A549 (cell line): Measurements from ENCODE around the gene ADAMTSL3. TPM values are rescaled to one million over a fixed set of nuclear protein-coding genes. Genes with fewer than 3 reads are reported as not detected.
"Not testable (repeated sequence)": the region's sequence is repeated elsewhere in the genome, so short reads cannot be mapped to it uniquely, and the experiment has no call there.

Experiments
- ATAC-seq, 2 experiments: fragments of 200-7000 bp in 1 of 2; fragments of >200 bp in 1 of 2; cut with Nextera tagmentation in 1 of 2; cut with Tn5 transposase in 1 of 2; 3 replicates each; pipeline versions ENCODE4 v1.8.0 to v1.9.1; 2018 to 2020; ENCODE audit warnings: mild to moderate bottlenecking in 1 of 2, moderate library complexity in 1 of 2
- CTCF ChIA-PET: fragments of 300-600 bp; sonication (Branson Sonifier 250); formaldehyde crosslinking; extraction: SDS; loops from one replicate; lab custom pipeline; 2021; ENCODE audit warnings: antibody characterized with exemption, inconsistent platforms; lab: Yijun Ruan, JAX
- POLR2A ChIA-PET: fragments of 350-600 bp; formaldehyde crosslinking; extraction: SDS; loops from one replicate; lab custom pipeline; 2021; ENCODE audit warnings: antibody characterized with exemption, inconsistent platforms; lab: Yijun Ruan, JAX
- DNase-seq, 2 experiments: peaks; one replicate each; pipeline versions ENCODE4 v3.0.0 to v3.0.0-alpha.2; 2011 to 2016; ENCODE audit warnings: low read depth in 1 of 2, low spot score in 1 of 2
- FAIRE-seq: peaks from 2 replicates; lab custom pipeline; 2011; peaks lifted over from hg19 to GRCh38; lab: Jason Lieb, UNC
- H3K27ac ChIP-seq, 2 experiments: fragments of >200 bp; sonication (Bioruptor Twin); formaldehyde crosslinking; 3 replicates each; pipeline ENCODE4 v1.5.1; 2016 to 2017
- H3K4me1 ChIP-seq: fragments of >200 bp; sonication (Bioruptor Twin); formaldehyde crosslinking; 3 replicates; pipeline ENCODE4 v1.6.1; 2016
- H3K4me2 ChIP-seq: fragments of >200 bp; sonication (Bioruptor Twin); formaldehyde crosslinking; 3 replicates; pipeline ENCODE4 v1.6.1; 2016
- H3K4me3 ChIP-seq: fragments of >200 bp; sonication (Bioruptor Twin); formaldehyde crosslinking; 3 replicates; pipeline ENCODE4 v1.5.1; 2016
- H3K9me3 ChIP-seq: fragments of >200 bp; sonication (Bioruptor Twin); formaldehyde crosslinking; 3 replicates; pipeline ENCODE4 v1.6.1; 2016
- CBX2 ChIP-seq: fragments of 200-600 bp; sonication (generic); IDR thresholded peaks from 2 replicates; pipeline ENCODE4 v1.6.1; 2016; ENCODE audit warnings: low read depth, mild to moderate bottlenecking, borderline replicate concordance
- CEBPB ChIP-seq, 2 experiments: fragments of >200 bp in 1 of 2; sonication (Bioruptor Twin) in 1 of 2; formaldehyde crosslinking in 1 of 2; IDR thresholded peaks; 2 replicates each; pipeline ENCODE4 v1.6.1; 2012 to 2016
- CHD4 ChIP-seq: fragments of 200-600 bp; sonication (generic); IDR thresholded peaks from 2 replicates; pipeline ENCODE4 v1.6.1; 2016; ENCODE audit warnings: antibody characterized with exemption, mild to moderate bottlenecking, borderline replicate concordance
- EHF ChIP-seq: fragments of 250-450 bp; sonication (Bioruptor Pico); IDR thresholded peaks from 2 replicates; pipeline ENCODE4 v1.5.0; 2020; ENCODE audit warnings: mild to moderate bottlenecking
- EP300 ChIP-seq, 2 experiments: fragments of >200 bp; sonication (Bioruptor Twin); formaldehyde crosslinking; IDR thresholded peaks; 2 replicates in 1 of 2; 3 replicates in 1 of 2; pipeline ENCODE4 v1.6.1; 2016 to 2017
- FOSB ChIP-seq: fragments of 250-450 bp; sonication (Bioruptor Pico); IDR thresholded peaks from 2 replicates; pipeline ENCODE4 v1.5.0; 2020; ENCODE audit warnings: mild to moderate bottlenecking, moderate library complexity
- FOXS1 ChIP-seq: fragments of 250-450 bp; sonication (Bioruptor Pico); IDR thresholded peaks from 2 replicates; pipeline ENCODE4 v1.5.0; 2020; ENCODE audit warnings: mild to moderate bottlenecking, moderate library complexity
- HEYL ChIP-seq: fragments of 250-450 bp; sonication (Bioruptor Pico); IDR thresholded peaks from 2 replicates; pipeline ENCODE4 v1.8.0; 2021; ENCODE audit warnings: mild to moderate bottlenecking, moderate library complexity
- JUN ChIP-seq, 2 experiments: fragments of >200 bp; sonication (Bioruptor Twin); formaldehyde crosslinking; IDR thresholded peaks; 2 replicates in 1 of 2; 3 replicates in 1 of 2; pipeline ENCODE4 v1.6.1; 2016 to 2017
- JUNB ChIP-seq: fragments of >200 bp; sonication (Bioruptor Twin); formaldehyde crosslinking; IDR thresholded peaks from 2 replicates; pipeline ENCODE4 v1.6.1; 2016
- KDM5A ChIP-seq: fragments of 200-600 bp; sonication (generic); IDR thresholded peaks from 2 replicates; pipeline ENCODE4 v1.6.1; 2016; ENCODE audit warnings: antibody characterized with exemption, mild to moderate bottlenecking
- MAFK ChIP-seq: fragments of 450-650 bp; IDR thresholded peaks from 2 replicates; pipeline ENCODE4 v1.6.1; 2014; ENCODE audit not compliant: partially characterized antibody
- NFE2L2 ChIP-seq: fragments of 150-350 bp; conservative IDR thresholded peaks from 2 replicates; pipeline ENCODE4 v1.6.1; 2014; ENCODE audit warnings: low read length
- NR3C1 ChIP-seq: fragments of >200 bp; sonication (Bioruptor Twin); formaldehyde crosslinking; IDR thresholded peaks from 3 replicates; pipeline ENCODE4 v1.6.1; 2017
- RARB ChIP-seq: fragments of 250-450 bp; sonication (Bioruptor Pico); IDR thresholded peaks from 2 replicates; pipeline ENCODE4 v1.8.0; 2021; ENCODE audit warnings: mild to moderate bottlenecking, moderate library complexity
- RFX5 ChIP-seq: fragments of 450-650 bp; IDR thresholded peaks from 2 replicates; pipeline ENCODE4 v1.7.1; 2014; ENCODE audit warnings: antibody characterized with exemption, mild to moderate bottlenecking, moderate library complexity
- SMC3 ChIP-seq: fragments of >200 bp; sonication (Bioruptor Twin); formaldehyde crosslinking; IDR thresholded peaks from 3 replicates; pipeline ENCODE4 v1.6.1; 2018; ENCODE audit warnings: inconsistent platforms
- ZFP36 ChIP-seq: fragments of 450-650 bp; IDR thresholded peaks from 2 replicates; pipeline ENCODE4 v1.6.1; 2014; ENCODE audit warnings: borderline replicate concordance; ENCODE audit not compliant: partially characterized antibody
- WGBS: methylation state at CpG from one replicate; pipeline ENCODE4 v1.1.6; 2017; ENCODE audit errors: missing lambda C conversion rate; 5-methylcytosine and 5-hydroxymethylcytosine counted together
- polyA plus RNA-seq, 4 experiments: library from polyadenylated mRNA; depleted of rRNA in 3 of 4; stranded (reverse); fragments of >200 nt; fragmentation: RNase III in 1 of 4; extraction: RNeasy Plus Mini Kit Qiagen cat#74134 plus additional on column Dnase treatment in 1 of 4; gene quantifications; 2 replicates in 3 of 4; 3 replicates in 1 of 4; pipeline ENCODE4 v1.2.3, GENCODE V29; 2011 to 2017
- TF ChIP-seq, protein P1 (sequence below): IDR thresholded peaks from 2 replicates; pipeline ENCODE4 v1.6.1; 2012; ENCODE audit warnings: low read depth, borderline replicate concordance
- TF ChIP-seq, protein P2 (sequence below): fragments of 450-650 bp; IDR thresholded peaks from 2 replicates; pipeline ENCODE4 v1.6.1; 2014; ENCODE audit warnings: antibody characterized with exemption
- TF ChIP-seq, protein P3 (sequence below): fragments of 200-600 bp; sonication (generic); IDR thresholded peaks from 2 replicates; pipeline ENCODE4 v1.6.1; 2016; ENCODE audit warnings: antibody characterized with exemption, mild to moderate bottlenecking, moderate library complexity
- TF ChIP-seq, protein P4 (sequence below): fragments of 250-450 bp; sonication (Bioruptor Pico); IDR thresholded peaks from 2 replicates; pipeline ENCODE4 v1.5.0; 2020; ENCODE audit warnings: low read depth, mild to moderate bottlenecking, moderate library complexity

Gene ADAMTSL3
- polyA plus RNA-seq, 2 of the 4 experiments (the other 2 are of a cell fraction) = 0.22 to 0.25 TPM

DNA sequence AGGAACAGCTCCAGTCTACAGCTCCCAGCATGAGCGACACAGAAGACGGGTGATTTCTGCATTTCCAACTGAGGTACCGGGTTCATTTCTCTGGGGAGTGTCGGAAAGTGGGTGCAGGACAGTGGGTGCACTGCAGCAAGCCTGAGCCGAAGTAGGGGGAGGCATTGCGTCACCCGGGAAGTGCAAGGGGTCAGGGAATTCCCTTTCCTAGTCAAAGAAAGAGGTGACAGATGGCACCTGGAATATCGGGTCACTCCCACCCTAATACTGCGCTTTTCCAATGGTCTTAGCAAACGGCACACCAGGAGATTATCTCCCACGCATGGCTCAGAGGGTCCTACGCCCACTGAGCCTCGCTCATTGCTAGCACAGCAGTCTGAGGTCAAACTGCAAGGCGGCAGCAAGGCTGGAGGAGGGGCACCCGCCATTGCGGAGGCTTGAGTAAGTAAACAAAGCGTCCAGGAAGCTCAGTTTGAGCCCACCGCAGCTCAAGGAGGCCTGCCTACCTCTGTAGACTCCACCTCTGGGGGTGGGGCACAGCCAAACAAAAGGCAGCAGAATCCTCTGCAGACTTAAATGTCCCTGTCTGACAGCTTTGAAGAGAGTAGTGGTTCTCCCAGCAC is 388.6 kb downstream of the ADAMTSL3 start:
- 20% methylated on average over 18 of the region's 18 CpGs for WGBS
- FAIRE-seq, ATAC-seq, H3K4me1 ChIP-seq, POLR2A ChIA-PET, H3K9me3 ChIP-seq: not testable (repeated sequence)
- DNase-seq = peak in 1 of 2 experiments; percentile 3
- TF ChIP-seq CEBPB (IDR thresholded peaks at IDR 0.05) = 0 out of 4 replicates have a peak, but pooled peaks of 1 of the 2 experiments have one; percentile 23
- TF ChIP-seq, all 56 proteins: peak for 1; not testable (repeated sequence) for 55
- H3K4me2 ChIP-seq = peak overlapping the region; percentile 52; the same call in 2 of the 3 replicates
- H3K4me3 ChIP-seq = peak overlapping the region; percentile 33
- 0 out of 6 replicates have a peak overlapping the region, but pooled peaks of 1 of the 2 experiments have one; percentile 36 for H3K27ac ChIP-seq
- CTCF ChIA-PET = not testable (repeated sequence)

DNA sequence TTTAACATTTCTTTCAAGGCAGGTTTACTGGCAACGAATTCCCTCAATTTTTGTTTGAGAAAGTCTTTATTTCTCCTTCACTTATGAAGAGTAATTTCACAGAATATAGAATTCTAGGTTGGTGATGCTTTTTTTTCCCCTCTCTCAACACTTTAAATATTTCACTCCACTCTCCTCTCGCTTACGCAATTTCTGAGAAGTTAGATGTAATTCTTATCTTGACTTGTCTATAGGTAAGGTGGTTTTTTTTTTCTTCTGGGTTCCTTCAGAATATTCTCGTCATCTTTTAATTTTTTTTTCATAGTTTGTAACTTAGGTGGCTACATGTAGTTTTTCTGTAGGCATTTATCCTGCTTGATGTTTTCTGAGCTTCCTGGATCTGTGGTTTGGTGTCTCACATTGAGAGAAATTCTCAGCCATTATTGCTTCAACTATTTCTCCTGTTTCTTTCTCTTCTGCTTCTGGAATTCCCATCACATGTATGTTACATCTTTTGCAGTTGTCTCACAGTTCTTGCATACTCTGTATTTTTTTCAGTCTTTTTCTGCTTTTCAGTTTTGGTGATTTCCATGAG is 392.2 kb downstream of the ADAMTSL3 start:
- WGBS = 20% methylated on average over 4 of the region's 4 CpGs
- no peak for DNase-seq
- TF ChIP-seq HEYL (CRISPR knock-in tag) = no peak
- no peak for TF ChIP-seq NR3C1
- no peak for TF ChIP-seq EP300 (IDR thresholded peaks at IDR 0.05)
- peak in 1 of 2 experiments; percentile 45; a peak in 2 of 4 replicates for TF ChIP-seq CEBPB (IDR thresholded peaks at IDR 0.05)
- FAIRE-seq = peak; percentile 59
- Histone ChIP-seq H3K27ac (no peak overlapping the region), H3K4me2 (no peak overlapping the region), H3K4me3 (no peak overlapping the region), H3K4me1 (no peaks in the 10 kb centered on the region), H3K9me3 (no peaks in the 10 kb centered on the region)
- POLR2A ChIA-PET = no interaction called here
- CTCF ChIA-PET = no interaction called here
- ATAC-seq = no peak

DNA sequence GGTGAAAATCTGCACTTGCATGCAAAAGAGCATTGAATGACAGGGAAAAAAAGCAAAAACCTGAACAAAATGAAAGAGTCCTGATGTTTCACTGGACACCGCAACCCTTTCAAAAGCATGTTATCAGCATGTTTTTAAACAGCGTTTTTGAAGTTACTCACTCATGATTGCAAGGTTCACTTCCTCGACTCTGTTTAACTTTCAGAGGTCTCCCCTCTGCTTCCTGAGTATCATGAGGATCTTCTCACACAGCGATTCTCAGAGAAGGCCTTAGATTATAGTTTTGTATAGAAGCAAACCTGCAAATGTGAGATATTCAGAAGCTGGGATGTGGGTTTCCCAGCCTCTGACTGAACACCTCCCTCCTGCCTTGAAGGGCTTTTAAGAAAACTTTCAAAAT is 395.6 kb downstream of the ADAMTSL3 start:
- POLR2A ChIA-PET, H3K9me3 ChIP-seq, H3K27ac ChIP-seq, H3K4me3 ChIP-seq, H3K4me1 ChIP-seq, ATAC-seq, CTCF ChIA-PET, H3K4me2 ChIP-seq, DNase-seq: not testable (repeated sequence)
- FAIRE-seq = peak; percentile 28
- WGBS = 30% methylated on average over 4 of the region's 4 CpGs

DNA sequence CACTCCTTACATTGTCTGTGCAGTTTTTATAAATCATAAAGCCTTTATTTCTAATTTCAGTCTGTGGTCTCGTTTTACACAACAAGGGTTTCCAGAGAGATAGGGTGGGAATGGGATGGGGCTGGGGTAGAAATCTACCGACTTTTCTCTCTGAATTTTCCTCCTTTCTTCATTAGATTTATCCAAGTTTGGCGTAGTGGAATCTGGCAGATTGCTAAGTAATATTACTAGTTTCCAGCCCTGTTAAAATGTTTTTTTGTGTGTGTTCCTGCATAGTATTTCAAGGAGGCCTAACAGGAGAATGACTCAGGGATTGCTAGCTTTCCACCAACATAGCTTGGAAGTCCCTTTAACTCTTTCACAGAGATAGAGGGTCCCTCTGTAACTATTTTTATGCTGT is 396.2 kb downstream of the ADAMTSL3 start:
- H3K9me3 ChIP-seq = no peaks in the 10 kb centered on the region
- no peak for DNase-seq
- WGBS = 4% methylated on average over 3 of the region's 3 CpGs
- no peak overlapping the region for H3K4me2 ChIP-seq
- TF ChIP-seq FOSB (CRISPR knock-in tag) = no peak
- TF ChIP-seq, protein P1, sequence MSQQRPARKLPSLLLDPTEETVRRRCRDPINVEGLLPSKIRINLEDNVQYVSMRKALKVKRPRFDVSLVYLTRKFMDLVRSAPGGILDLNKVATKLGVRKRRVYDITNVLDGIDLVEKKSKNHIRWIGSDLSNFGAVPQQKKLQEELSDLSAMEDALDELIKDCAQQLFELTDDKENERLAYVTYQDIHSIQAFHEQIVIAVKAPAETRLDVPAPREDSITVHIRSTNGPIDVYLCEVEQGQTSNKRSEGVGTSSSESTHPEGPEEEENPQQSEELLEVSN = no peak
- TF ChIP-seq CBX2 = no peak
- no peak for TF ChIP-seq FOXS1 (CRISPR knock-in tag)
- TF ChIP-seq, protein P2, sequence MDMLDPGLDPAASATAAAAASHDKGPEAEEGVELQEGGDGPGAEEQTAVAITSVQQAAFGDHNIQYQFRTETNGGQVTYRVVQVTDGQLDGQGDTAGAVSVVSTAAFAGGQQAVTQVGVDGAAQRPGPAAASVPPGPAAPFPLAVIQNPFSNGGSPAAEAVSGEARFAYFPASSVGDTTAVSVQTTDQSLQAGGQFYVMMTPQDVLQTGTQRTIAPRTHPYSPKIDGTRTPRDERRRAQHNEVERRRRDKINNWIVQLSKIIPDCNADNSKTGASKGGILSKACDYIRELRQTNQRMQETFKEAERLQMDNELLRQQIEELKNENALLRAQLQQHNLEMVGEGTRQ = no peak
- TF ChIP-seq JUNB = no peak
- TF ChIP-seq CHD4 = no peak
- TF ChIP-seq KDM5A = no peak
- TF ChIP-seq JUN (IDR thresholded peaks at IDR 0.05) = no peak
- TF ChIP-seq RARB (CRISPR knock-in tag) = no peak
- TF ChIP-seq, protein P3, sequence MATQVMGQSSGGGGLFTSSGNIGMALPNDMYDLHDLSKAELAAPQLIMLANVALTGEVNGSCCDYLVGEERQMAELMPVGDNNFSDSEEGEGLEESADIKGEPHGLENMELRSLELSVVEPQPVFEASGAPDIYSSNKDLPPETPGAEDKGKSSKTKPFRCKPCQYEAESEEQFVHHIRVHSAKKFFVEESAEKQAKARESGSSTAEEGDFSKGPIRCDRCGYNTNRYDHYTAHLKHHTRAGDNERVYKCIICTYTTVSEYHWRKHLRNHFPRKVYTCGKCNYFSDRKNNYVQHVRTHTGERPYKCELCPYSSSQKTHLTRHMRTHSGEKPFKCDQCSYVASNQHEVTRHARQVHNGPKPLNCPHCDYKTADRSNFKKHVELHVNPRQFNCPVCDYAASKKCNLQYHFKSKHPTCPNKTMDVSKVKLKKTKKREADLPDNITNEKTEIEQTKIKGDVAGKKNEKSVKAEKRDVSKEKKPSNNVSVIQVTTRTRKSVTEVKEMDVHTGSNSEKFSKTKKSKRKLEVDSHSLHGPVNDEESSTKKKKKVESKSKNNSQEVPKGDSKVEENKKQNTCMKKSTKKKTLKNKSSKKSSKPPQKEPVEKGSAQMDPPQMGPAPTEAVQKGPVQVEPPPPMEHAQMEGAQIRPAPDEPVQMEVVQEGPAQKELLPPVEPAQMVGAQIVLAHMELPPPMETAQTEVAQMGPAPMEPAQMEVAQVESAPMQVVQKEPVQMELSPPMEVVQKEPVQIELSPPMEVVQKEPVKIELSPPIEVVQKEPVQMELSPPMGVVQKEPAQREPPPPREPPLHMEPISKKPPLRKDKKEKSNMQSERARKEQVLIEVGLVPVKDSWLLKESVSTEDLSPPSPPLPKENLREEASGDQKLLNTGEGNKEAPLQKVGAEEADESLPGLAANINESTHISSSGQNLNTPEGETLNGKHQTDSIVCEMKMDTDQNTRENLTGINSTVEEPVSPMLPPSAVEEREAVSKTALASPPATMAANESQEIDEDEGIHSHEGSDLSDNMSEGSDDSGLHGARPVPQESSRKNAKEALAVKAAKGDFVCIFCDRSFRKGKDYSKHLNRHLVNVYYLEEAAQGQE = no peak
- no peak for TF ChIP-seq SMC3
- TF ChIP-seq RFX5 = no peak
- no peak for TF ChIP-seq ZFP36
- TF ChIP-seq, protein P4, sequence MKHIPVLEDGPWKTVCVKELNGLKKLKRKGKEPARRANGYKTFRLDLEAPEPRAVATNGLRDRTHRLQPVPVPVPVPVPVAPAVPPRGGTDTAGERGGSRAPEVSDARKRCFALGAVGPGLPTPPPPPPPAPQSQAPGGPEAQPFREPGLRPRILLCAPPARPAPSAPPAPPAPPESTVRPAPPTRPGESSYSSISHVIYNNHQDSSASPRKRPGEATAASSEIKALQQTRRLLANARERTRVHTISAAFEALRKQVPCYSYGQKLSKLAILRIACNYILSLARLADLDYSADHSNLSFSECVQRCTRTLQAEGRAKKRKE = no peak
- TF ChIP-seq EP300 (IDR thresholded peaks at IDR 0.05) = no peak
- no peak for TF ChIP-seq MAFK
- no peak for TF ChIP-seq EHF (CRISPR knock-in tag)
- TF ChIP-seq NFE2L2 = no peak
- TF ChIP-seq, all 56 proteins: peak for 0
- POLR2A ChIA-PET = no interaction called here
- FAIRE-seq (peak; percentile 46), ATAC-seq (no peak)
- H3K4me3 ChIP-seq = no peak overlapping the region
- H3K27ac ChIP-seq = no peak overlapping the region
- H3K4me1 ChIP-seq = no peaks in the 10 kb centered on the region
- CTCF ChIA-PET = no interaction called here

DNA sequence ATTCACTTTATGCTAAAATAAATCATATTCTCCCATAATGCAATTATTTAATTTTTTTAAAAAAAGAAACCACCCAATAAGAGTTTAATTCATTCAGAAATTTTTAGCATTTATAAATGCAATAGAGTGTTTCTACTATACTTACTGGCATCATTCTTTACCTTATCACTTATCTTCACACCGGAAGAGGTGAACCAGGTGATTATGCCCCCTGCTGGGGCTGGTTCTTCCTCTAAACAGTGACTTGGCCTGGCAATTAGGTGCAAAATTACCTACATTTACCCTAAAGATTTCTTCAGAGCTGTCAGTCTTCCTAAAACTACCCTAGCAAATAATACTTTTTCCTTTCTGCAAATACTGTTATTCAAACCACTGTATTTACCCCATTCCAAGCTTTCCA is 397.2 kb downstream of the ADAMTSL3 start:
- POLR2A ChIA-PET, DNase-seq, H3K4me3 ChIP-seq, H3K9me3 ChIP-seq, CTCF ChIA-PET, ATAC-seq, H3K4me2 ChIP-seq, H3K4me1 ChIP-seq, FAIRE-seq, H3K27ac ChIP-seq: not testable (repeated sequence)
- WGBS = 29% methylated on average over 1 of the region's 1 CpG
